ENCODE data around the gene RAB3D.

RAB3D gene

DNA sequence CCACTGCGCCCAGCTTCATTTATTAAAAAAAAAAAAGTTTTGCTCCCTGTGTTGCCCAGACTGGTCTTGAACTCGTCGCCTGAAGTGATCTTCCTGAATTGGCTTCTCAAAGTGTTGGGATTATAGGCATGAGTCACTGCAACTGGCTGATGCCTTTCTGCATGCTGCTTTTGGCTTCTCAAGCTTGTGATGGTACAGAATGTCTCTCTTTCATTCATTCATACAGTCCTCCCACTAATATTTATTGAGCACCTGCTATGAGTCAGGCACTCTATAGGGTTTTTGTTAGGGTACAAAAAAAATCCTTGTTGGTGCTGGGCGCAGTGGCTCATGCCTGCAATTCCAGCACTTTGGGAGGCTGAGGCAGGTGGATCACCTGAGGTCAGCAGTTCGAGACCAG lies 34.5 kb downstream of the RAB3D start:
- no peak for TF ChIP-seq L3MBTL2 (conservative IDR thresholded peaks at IDR 0.05)
- TF ChIP-seq, protein P1, sequence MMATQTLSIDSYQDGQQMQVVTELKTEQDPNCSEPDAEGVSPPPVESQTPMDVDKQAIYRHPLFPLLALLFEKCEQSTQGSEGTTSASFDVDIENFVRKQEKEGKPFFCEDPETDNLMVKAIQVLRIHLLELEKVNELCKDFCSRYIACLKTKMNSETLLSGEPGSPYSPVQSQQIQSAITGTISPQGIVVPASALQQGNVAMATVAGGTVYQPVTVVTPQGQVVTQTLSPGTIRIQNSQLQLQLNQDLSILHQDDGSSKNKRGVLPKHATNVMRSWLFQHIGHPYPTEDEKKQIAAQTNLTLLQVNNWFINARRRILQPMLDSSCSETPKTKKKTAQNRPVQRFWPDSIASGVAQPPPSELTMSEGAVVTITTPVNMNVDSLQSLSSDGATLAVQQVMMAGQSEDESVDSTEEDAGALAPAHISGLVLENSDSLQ (IDR thresholded peaks at IDR 0.05): no peak
- no peak for TF ChIP-seq ZNF384 (IDR thresholded peaks at IDR 0.05)
- TF ChIP-seq ARNT (IDR thresholded peaks at IDR 0.05): no peak
- no peak for TF ChIP-seq ELF4 (IDR thresholded peaks at IDR 0.05)
- no peak for TF ChIP-seq BHLHE40 (IDR thresholded peaks at IDR 0.05; ENCODE audit: borderline replicate concordance)
- no peak for TF ChIP-seq FOXM1 (IDR thresholded peaks at IDR 0.05; ENCODE audit: borderline replicate concordance)
- TF ChIP-seq NFRKB (IDR thresholded peaks at IDR 0.05): no peak
- no peak for TF ChIP-seq HDGF (IDR thresholded peaks at IDR 0.05; ENCODE audit: borderline replicate concordance)
- TF ChIP-seq FOXA1 (IDR thresholded peaks at IDR 0.05): no peak
- no peak for TF ChIP-seq LEF1 (IDR thresholded peaks at IDR 0.05; ENCODE audit: borderline replicate concordance)
- TF ChIP-seq SUZ12 (IDR thresholded peaks at IDR 0.05): no peak
- no peak for TF ChIP-seq FOXK2 (IDR thresholded peaks at IDR 0.05)
- no peak for TF ChIP-seq TARDBP (IDR thresholded peaks at IDR 0.05)
- no peak for TF ChIP-seq CTBP1 (IDR thresholded peaks at IDR 0.05; ENCODE audit: borderline replicate concordance)
- no peak for TF ChIP-seq SP1 (IDR thresholded peaks at IDR 0.05)
- POLR2A ChIA-PET: interaction anchor here (1.2 kb wide), 1 partner anchor 41 kb away, joined by 4 read pairs; the partner anchor contains the start of genes CCDC159 and TMEM205
- CTCF ChIA-PET: no interaction called here
- no peak for DNase-seq (ENCODE audit: extremely low spot score)

DNA sequence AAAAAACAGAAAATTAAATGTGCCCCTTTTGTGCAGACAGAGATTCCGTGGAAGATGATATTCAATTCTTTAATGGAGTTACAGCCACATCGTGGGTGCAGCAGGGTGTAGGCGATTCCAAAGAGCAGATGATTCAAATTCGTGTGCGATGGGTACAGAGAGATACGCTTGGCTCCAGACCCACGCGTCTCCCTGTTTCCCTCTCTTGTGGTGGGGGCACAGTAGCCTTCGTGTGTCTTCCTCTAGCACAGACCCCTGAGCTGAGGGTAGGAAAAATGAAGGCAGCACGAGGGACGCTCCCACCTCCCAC lies 38.7 kb downstream of the RAB3D start:
- TF ChIP-seq CTBP1 (IDR thresholded peaks at IDR 0.05; ENCODE audit: borderline replicate concordance): no peak
- TF ChIP-seq FOXM1 (IDR thresholded peaks at IDR 0.05; ENCODE audit: borderline replicate concordance): no peak
- TF ChIP-seq LEF1 (IDR thresholded peaks at IDR 0.05; ENCODE audit: borderline replicate concordance): no peak
- TF ChIP-seq BHLHE40 (IDR thresholded peaks at IDR 0.05; ENCODE audit: borderline replicate concordance): no peak
- ChIA-PET POLR2A (no interaction called here), CTCF (no interaction called here)
- no peak for DNase-seq (ENCODE audit: extremely low spot score)

DNA sequence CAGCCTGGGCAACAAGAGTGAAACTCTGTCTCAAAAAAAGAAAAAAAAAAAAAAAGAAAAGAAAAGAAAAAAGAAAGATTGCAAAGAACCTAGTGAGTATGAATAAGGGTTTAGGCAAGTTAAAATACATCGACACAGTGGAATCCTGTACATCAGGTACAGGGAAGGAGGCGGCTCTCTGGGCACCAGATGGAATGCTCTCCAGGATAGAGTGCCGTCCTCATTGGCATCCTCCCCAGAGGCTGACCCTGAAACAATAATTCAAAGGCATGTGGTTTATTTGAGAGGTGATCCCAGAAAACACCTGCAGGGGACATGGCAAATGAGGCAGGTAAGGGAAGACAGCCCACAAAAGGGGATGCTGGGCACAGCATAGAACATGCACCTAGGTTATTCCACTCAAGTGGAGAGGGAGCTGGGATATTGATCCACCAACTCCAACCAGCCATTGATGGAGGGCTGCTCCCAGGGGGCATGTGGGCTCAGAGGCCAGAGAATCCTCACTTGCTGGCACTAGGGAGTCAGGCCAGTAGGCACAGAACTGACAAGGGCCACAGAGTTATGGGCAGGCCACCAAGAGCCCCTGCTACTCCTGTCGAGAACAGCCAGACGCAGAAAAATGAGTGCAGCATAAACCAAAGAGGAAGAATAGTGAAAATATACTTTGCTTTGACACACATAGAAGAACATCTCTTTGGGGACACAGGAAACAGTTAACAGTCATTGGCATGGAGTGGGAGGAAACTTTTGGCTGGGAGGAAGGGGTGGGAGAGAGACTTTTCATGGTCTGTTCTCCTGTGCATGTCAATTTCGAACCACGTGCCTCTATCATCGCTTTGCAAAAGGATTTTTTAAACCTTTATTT lies 39.3 kb downstream of the RAB3D start:
- no peak for DNase-seq (ENCODE audit: extremely low spot score)
- TF ChIP-seq LEF1 (IDR thresholded peaks at IDR 0.05; ENCODE audit: borderline replicate concordance) (no peak), CTBP1 (IDR thresholded peaks at IDR 0.05; ENCODE audit: borderline replicate concordance) (no peak), ZNF384 (IDR thresholded peaks at IDR 0.05) (no peak), FOXM1 (IDR thresholded peaks at IDR 0.05; ENCODE audit: borderline replicate concordance) (no peak), TARDBP (IDR thresholded peaks at IDR 0.05) (no peak), BHLHE40 (IDR thresholded peaks at IDR 0.05; ENCODE audit: borderline replicate concordance) (no peak), L3MBTL2 (conservative IDR thresholded peaks at IDR 0.05) (no peak), FOXA1 (IDR thresholded peaks at IDR 0.05) (no peak), SUZ12 (IDR thresholded peaks at IDR 0.05) (no peak), HDGF (IDR thresholded peaks at IDR 0.05; ENCODE audit: borderline replicate concordance) (no peak), ELF4 (IDR thresholded peaks at IDR 0.05) (no peak), ARNT (IDR thresholded peaks at IDR 0.05) (no peak), FOXK2 (IDR thresholded peaks at IDR 0.05) (no peak), NFRKB (IDR thresholded peaks at IDR 0.05) (no peak), SP1 (IDR thresholded peaks at IDR 0.05) (no peak)
- TF ChIP-seq, protein P1 (IDR thresholded peaks at IDR 0.05): no peak
- ChIA-PET POLR2A (no interaction called here), CTCF (no interaction called here)

DNA sequence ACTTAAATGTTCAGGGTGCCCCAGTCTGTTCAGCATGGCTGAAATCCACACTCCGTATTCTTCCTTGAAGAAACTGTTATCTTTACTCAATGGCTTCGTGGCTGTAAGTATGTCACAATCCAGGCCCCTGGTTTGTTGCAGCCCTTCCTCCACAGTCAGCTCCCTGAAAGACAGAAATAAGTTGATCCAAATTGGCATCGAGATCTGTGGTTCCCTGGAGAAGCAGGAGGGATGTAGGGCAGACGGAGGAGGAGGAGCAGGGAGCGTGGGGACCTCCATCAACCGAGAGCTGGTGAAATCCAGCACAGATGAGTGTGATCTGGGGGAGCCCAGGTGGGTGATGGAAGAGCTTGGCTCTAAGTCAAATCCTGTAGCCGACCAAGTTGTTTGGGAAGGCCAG lies 43.2 kb downstream of the RAB3D start:
- CTCF ChIA-PET: interaction anchor here (0.5 to 0.8 kb wide), 3 partner anchors 37 to 103 kb away, joined by 3 read pairs; no protein-coding TSS in a partner anchor
- no peak for DNase-seq (ENCODE audit: extremely low spot score)
- no peak for TF ChIP-seq ZNF384 (IDR thresholded peaks at IDR 0.05)
- TF ChIP-seq NFRKB (IDR thresholded peaks at IDR 0.05): no peak
- POLR2A ChIA-PET: interaction anchor here (1.1 to 2.1 kb wide), 3 partner anchors 23 to 78 kb away, joined by 3 to 11 read pairs (median 4); partner anchors contain the start of gene SWSAP1

DNA sequence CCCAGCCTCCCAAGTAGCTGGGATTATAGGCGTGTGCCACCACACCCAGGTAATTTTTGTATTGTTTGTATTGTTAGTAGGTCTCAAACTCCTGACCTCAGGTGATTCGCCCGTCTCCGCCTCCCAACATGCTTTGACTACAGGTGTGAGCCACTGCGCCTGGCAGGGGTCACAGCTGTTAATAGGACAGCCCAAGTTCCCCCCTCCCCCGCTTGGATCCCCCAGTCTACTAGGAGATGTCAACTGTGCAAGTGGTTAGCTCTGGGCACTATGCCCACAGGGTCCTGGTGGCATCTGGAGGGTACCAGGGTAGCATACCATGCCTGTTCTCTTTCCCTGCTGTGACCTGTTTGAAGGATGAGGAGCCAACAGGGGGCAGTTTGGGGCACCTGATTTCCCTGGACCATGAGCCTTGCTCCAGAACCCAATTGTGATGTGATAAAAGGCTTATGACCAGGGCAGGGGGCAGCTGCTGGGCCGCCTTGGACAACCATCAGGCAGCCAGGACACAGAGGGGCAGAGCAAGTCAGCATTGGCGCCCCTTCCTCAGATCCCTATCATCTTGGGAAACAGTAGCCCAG lies 43.7 kb downstream of the RAB3D start, which contains the start of gene TSPAN16:
Gene TSPAN16 (plus strand): TSS at position 496 of the 581 bp plus-strand sequence. CDS start 138 bp downstream, outside the sequence.
- no peak for DNase-seq (ENCODE audit: extremely low spot score)
- ChIA-PET POLR2A (interaction anchor here (1.1 to 2.1 kb wide), 3 partner anchors 23 to 79 kb away, joined by 3 to 11 read pairs (median 4); partner anchors contain the start of gene SWSAP1), CTCF (interaction anchor here (0.8 kb wide), 1 partner anchor 49 kb away, joined by 3 read pairs; no protein-coding TSS in a partner anchor)
- TF ChIP-seq SUZ12 (IDR thresholded peaks at IDR 0.05): no peak
- no peak for TF ChIP-seq FOXM1 (IDR thresholded peaks at IDR 0.05; ENCODE audit: borderline replicate concordance)
- TF ChIP-seq ARNT (IDR thresholded peaks at IDR 0.05): no peak
- TF ChIP-seq LEF1 (IDR thresholded peaks at IDR 0.05; ENCODE audit: borderline replicate concordance): no peak
- TF ChIP-seq FOXK2 (IDR thresholded peaks at IDR 0.05): no peak
- TF ChIP-seq CTBP1 (IDR thresholded peaks at IDR 0.05; ENCODE audit: borderline replicate concordance): no peak
- no peak for TF ChIP-seq L3MBTL2 (conservative IDR thresholded peaks at IDR 0.05)
- no peak for TF ChIP-seq BHLHE40 (IDR thresholded peaks at IDR 0.05; ENCODE audit: borderline replicate concordance)
- no peak for TF ChIP-seq NFRKB (IDR thresholded peaks at IDR 0.05)
- no peak for TF ChIP-seq HDGF (IDR thresholded peaks at IDR 0.05; ENCODE audit: borderline replicate concordance)
- TF ChIP-seq, protein P1 (IDR thresholded peaks at IDR 0.05): no peak
- TF ChIP-seq ZNF384 (IDR thresholded peaks at IDR 0.05): no peak
- TF ChIP-seq FOXA1 (IDR thresholded peaks at IDR 0.05): no peak
- TF ChIP-seq TARDBP (IDR thresholded peaks at IDR 0.05): no peak

Measured in HEK293T (cell line).